ENCODE measurements around the gene TMEM222. TPM values are rescaled to one million over a fixed set of nuclear protein-coding genes. Genes with fewer than 3 reads are reported as not detected.
"Not testable (repeated sequence)": the region's sequence is repeated elsewhere in the genome, so short reads cannot be mapped to it uniquely, and the experiment has no call there.

Gene TMEM222
- 33.1 TPM for polyA plus RNA-seq (2013, experiment 1 of 2; ENCODE audit: insufficient read length)
- 29.7 TPM for polyA plus RNA-seq (2013, experiment 2 of 2; ENCODE audit: insufficient read length)

- DNase-seq: peak; percentile 98
Measured at GRCh38 chr1:27321813-27322568, at the start of gene TMEM222. Gene TMEM222, plus strand, starts transcription at chr1:27322163. Its CDS starts 35 bp downstream, at chr1:27322198.

- DNase-seq: no peak
Measured at GRCh38 chr1:27274204-27274603, 47.8 kb upstream of the TMEM222 start.

- no peak for DNase-seq
Measured at GRCh38 chr1:27275696-27276095, 46.3 kb upstream of the TMEM222 start.

GRCh38 chr1:27284425-27285273 is 37.3 kb upstream of the TMEM222 start:
- DNase-seq: peak; percentile 77

GRCh38 chr1:27285274-27285660 is 36.7 kb upstream of the TMEM222 start:
- no peak for DNase-seq

GRCh38 chr1:27285821-27286220 is 36.1 kb upstream of the TMEM222 start:
- DNase-seq: not testable (repeated sequence)

GRCh38 chr1:27289125-27289524 is 32.8 kb upstream of the TMEM222 start:
- DNase-seq: not testable (repeated sequence)

- DNase-seq: no peak
Measured at GRCh38 chr1:27290581-27290980, 31.4 kb upstream of the TMEM222 start.

- DNase-seq: peak; percentile 12
Measured at GRCh38 chr1:27292106-27292505, 29.9 kb upstream of the TMEM222 start.

- no peak for DNase-seq
Measured at GRCh38 chr1:27293915-27294314, 28.0 kb upstream of the TMEM222 start.

GRCh38 chr1:27296773-27297291 is 25.1 kb upstream of the TMEM222 start:
- peak; percentile 68 for DNase-seq

GRCh38 chr1:27297903-27298302 is 24.1 kb upstream of the TMEM222 start:
- DNase-seq: no peak

- DNase-seq: no peak
Measured at GRCh38 chr1:27298632-27299384, 23.2 kb upstream of the TMEM222 start.

GRCh38 chr1:27299385-27300271 is 22.3 kb upstream of the TMEM222 start:
- peak; percentile 100 for DNase-seq

GRCh38 chr1:27300341-27301051 is 21.5 kb upstream of the TMEM222 start:
- peak; percentile 95 for DNase-seq

GRCh38 chr1:27301052-27301422 is 20.9 kb upstream of the TMEM222 start:
- DNase-seq: no peak

- DNase-seq: no peak
Measured at GRCh38 chr1:27301582-27302199, 20.3 kb upstream of the TMEM222 start.

GRCh38 chr1:27302612-27303011 is 19.4 kb upstream of the TMEM222 start:
- no peak for DNase-seq

- no peak for DNase-seq
Measured at GRCh38 chr1:27303509-27303908, 18.5 kb upstream of the TMEM222 start.

GRCh38 chr1:27306071-27306470 is 15.9 kb upstream of the TMEM222 start:
- no peak for DNase-seq

Data from fibroblast of skin of scalp (primary cell).